Esophagus mucosa (tissue), 1 donor: ENCODE measurements around the gene MAP1LC3B. TPM values are rescaled to one million over a fixed set of nuclear protein-coding genes. Genes with fewer than 3 reads are reported as not detected.

ENCODE experiments used
- ATAC-seq: fragments of 200-7000 bp; cut with Tn5 transposase; one replicate; pipeline ENCODE4 v1.9.1; 2020
- total RNA-seq: library from RNA; stranded (reverse); gene quantifications from one replicate; pipeline ENCODE4 v1.2.4, GENCODE V29; 2023
- donor health status: DM: yes; HTN: yes; CAD: no.

The MAP1LC3B gene
- total RNA-seq, 1 donor from 2014 or later: 29.8 TPM

GRCh38 chr16:87434146-87434667 lies 42.1 kb downstream of the MAP1LC3B start:
- ATAC-seq: no peak

- ATAC-seq: peak; percentile 4
Measured at GRCh38 chr16:87435372-87436224, 43.5 kb downstream of the MAP1LC3B start.

- no peak for ATAC-seq
Measured at GRCh38 chr16:87436225-87437172, 44.4 kb downstream of the MAP1LC3B start.

- no peak for ATAC-seq
Measured at GRCh38 chr16:87437327-87437726, 45.2 kb downstream of the MAP1LC3B start.

- ATAC-seq: no peak
Measured at GRCh38 chr16:87437911-87438610, 45.9 kb downstream of the MAP1LC3B start.

- ATAC-seq: no peak
Measured at GRCh38 chr16:87438611-87438985, 46.5 kb downstream of the MAP1LC3B start.

GRCh38 chr16:87439926-87440325 lies 47.8 kb downstream of the MAP1LC3B start:
- no peak for ATAC-seq

- ATAC-seq: no peak
Measured at GRCh38 chr16:87441886-87442580, 49.9 kb downstream of the MAP1LC3B start.

GRCh38 chr16:87442581-87442966 lies 50.4 kb downstream of the MAP1LC3B start:
- no peak for ATAC-seq

- no peak for ATAC-seq
Measured at GRCh38 chr16:87443016-87443415, 50.9 kb downstream of the MAP1LC3B start.

GRCh38 chr16:87443964-87444363 lies 51.8 kb downstream of the MAP1LC3B start:
- ATAC-seq: no peak

- no peak for ATAC-seq
Measured at GRCh38 chr16:87445486-87445885, 53.4 kb downstream of the MAP1LC3B start.

GRCh38 chr16:87446479-87446878 lies 54.3 kb downstream of the MAP1LC3B start:
- no peak for ATAC-seq

- no peak for ATAC-seq
Measured at GRCh38 chr16:87447323-87447722, 55.2 kb downstream of the MAP1LC3B start.

GRCh38 chr16:87448866-87449265 lies 56.7 kb downstream of the MAP1LC3B start:
- no peak for ATAC-seq

- ATAC-seq: peak; percentile 35
Measured at GRCh38 chr16:87451563-87452210, 59.6 kb downstream of the MAP1LC3B start.

- no peak for ATAC-seq
Measured at GRCh38 chr16:87453326-87453725, 61.2 kb downstream of the MAP1LC3B start.
